Chondrocyte (in vitro differentiated cells): ENCODE results near the gene NGEF. TPM values are rescaled to one million over a fixed set of nuclear protein-coding genes. Genes with fewer than 3 reads are reported as not detected.

Experiments used
- DNase-seq: peaks from one replicate; pipeline ENCODE4 v3.0.0; 2021; ENCODE audit warnings: mixed read lengths, low spot score
- H3K27ac Mint-ChIP-seq: one replicate; pipeline ENCODE4 v1.8.0; 2021; ENCODE audit warnings: mild to moderate bottlenecking, moderate library complexity, mixed read lengths; ENCODE audit not compliant: unreplicated experiment
- H3K27me3 Mint-ChIP-seq: 2 replicates; pipeline ENCODE4 v1.8.0; 2021; ENCODE audit warnings: low read depth, mixed read lengths
- H3K36me3 Mint-ChIP-seq: 2 replicates; pipeline ENCODE4 v1.8.0; 2021; ENCODE audit warnings: low read depth, mixed read lengths
- H3K4me1 Mint-ChIP-seq: 2 replicates; pipeline ENCODE4 v1.8.0; 2021; ENCODE audit warnings: low read depth, mild to moderate bottlenecking, mixed read lengths
- H3K4me3 Mint-ChIP-seq: one replicate; pipeline ENCODE4 v1.8.0; 2021; ENCODE audit warnings: mild to moderate bottlenecking, moderate library complexity, mixed read lengths; ENCODE audit not compliant: unreplicated experiment
- H3K9me3 Mint-ChIP-seq: 2 replicates; pipeline ENCODE4 v1.8.0; 2021; ENCODE audit warnings: low read depth, mixed read lengths
- CTCF ChIP-seq: fragments of 200-600 bp; sonication (generic); IDR thresholded peaks from 2 replicates; pipeline ENCODE4 v1.5.0; 2021; ENCODE audit warnings: antibody characterized with exemption, mild to moderate bottlenecking, moderate library complexity
- total RNA-seq: library from RNA; stranded (reverse); gene quantifications from 3 replicates; pipeline ENCODE4 v1.2.1, GENCODE V29; 2021

The NGEF gene
- total RNA-seq, 1 donor from 2014 or later, result 0.10 TPM

- Mint-ChIP-seq H3K27ac (no peak overlapping the region), H3K27me3 (peaks cover 15% of the 10 kb centered on the region), H3K36me3 (no peaks in the 10 kb centered on the region), H3K4me1 (peaks cover 4% of the 10 kb centered on the region), H3K4me3 (no peak overlapping the region), H3K9me3 (peaks cover 4% of the 10 kb centered on the region)
- TF ChIP-seq CTCF, result no peak
- DNase-seq, result no peak
Observed at GRCh38 chr2:232941912-232942594, 71.0 kb downstream of the NGEF start.

GRCh38 chr2:232941400-232941799 lies 71.7 kb downstream of the NGEF start:
- DNase-seq, result no peak
- H3K27me3 Mint-ChIP-seq, result peaks cover 16% of the 10 kb centered on the region
- H3K4me3 Mint-ChIP-seq, result no peak overlapping the region
- H3K27ac Mint-ChIP-seq, result no peak overlapping the region
- no peaks in the 10 kb centered on the region for H3K36me3 Mint-ChIP-seq
- peaks cover 4% of the 10 kb centered on the region for H3K4me1 Mint-ChIP-seq
- no peak for TF ChIP-seq CTCF
- peaks cover 4% of the 10 kb centered on the region for H3K9me3 Mint-ChIP-seq

GRCh38 chr2:232940724-232941123 lies 72.3 kb downstream of the NGEF start:
- no peak for DNase-seq
- no peak overlapping the region for H3K27ac Mint-ChIP-seq
- H3K4me1 Mint-ChIP-seq, result peaks cover 4% of the 10 kb centered on the region
- H3K36me3 Mint-ChIP-seq, result no peaks in the 10 kb centered on the region
- H3K9me3 Mint-ChIP-seq, result peaks cover 4% of the 10 kb centered on the region
- no peak for TF ChIP-seq CTCF
- H3K27me3 Mint-ChIP-seq, result peaks cover 23% of the 10 kb centered on the region
- no peak overlapping the region for H3K4me3 Mint-ChIP-seq

GRCh38 chr2:232937278-232937906 lies 75.7 kb downstream of the NGEF start:
- Mint-ChIP-seq H3K9me3 (peaks cover 4% of the 10 kb centered on the region), H3K27ac (no peak overlapping the region), H3K4me3 (no peak overlapping the region), H3K36me3 (no peaks in the 10 kb centered on the region), H3K27me3 (peaks cover 31% of the 10 kb centered on the region), H3K4me1 (no peaks in the 10 kb centered on the region)
- DNase-seq, result no peak
- no peak for TF ChIP-seq CTCF

- no peak for TF ChIP-seq CTCF
- Mint-ChIP-seq H3K9me3 (no peaks in the 10 kb centered on the region), H3K4me3 (no peak overlapping the region), H3K27me3 (peaks cover 33% of the 10 kb centered on the region), H3K27ac (no peak overlapping the region), H3K36me3 (peaks cover 2% of the 10 kb centered on the region), H3K4me1 (peaks cover 4% of the 10 kb centered on the region)
- no peak for DNase-seq
Observed at GRCh38 chr2:232931636-232932035, 81.4 kb downstream of the NGEF start.
